DOHH2 (cell line): ENCODE results near the gene PDHX.
A peak's percentile ranks its signal among the peaks of the same experiment; 100 is the strongest.

Experiments
- H3F3A ChIP-seq: fragments of 200-600 bp; sonication (generic), shearing (Covaris generic); 2 replicates; pipeline ENCODE4 v1.6.0; 2016; ENCODE audit warnings: antibody characterized with exemption, mild to moderate bottlenecking; ENCODE audit not compliant: control insufficient read depth, insufficient read depth
- H3K27ac ChIP-seq: fragments of 200-600 bp; sonication (generic); 2 replicates; pipeline ENCODE4 v1.5.1; 2014; ENCODE audit warnings: low read depth, mild to moderate bottlenecking, low read length, moderate library complexity
- H3K27me3 ChIP-seq: fragments of 200-600 bp; sonication (generic); 2 replicates; pipeline ENCODE4 v1.6.1; 2014; ENCODE audit warnings: mild to moderate bottlenecking, low read length, mixed read lengths; ENCODE audit not compliant: control insufficient read depth
- H3K36me3 ChIP-seq: fragments of 200-600 bp; sonication (generic); 2 replicates; pipeline ENCODE4 v1.6.1; 2014; ENCODE audit warnings: mild to moderate bottlenecking, low read length, moderate library complexity, mixed read lengths; ENCODE audit not compliant: control insufficient read depth
- H3K4me1 ChIP-seq: fragments of 200-600 bp; sonication (generic); 2 replicates; pipeline ENCODE4 v1.6.1; 2014; ENCODE audit warnings: mild to moderate bottlenecking, low read length, mixed read lengths; ENCODE audit not compliant: control insufficient read depth
- H3K4me2 ChIP-seq: fragments of 200-600 bp; sonication (generic); 2 replicates; pipeline ENCODE4 v1.6.0; 2014; ENCODE audit warnings: mild to moderate bottlenecking, low read length, moderate library complexity
- H3K4me3 ChIP-seq: fragments of 200-600 bp; sonication (generic); 2 replicates; pipeline ENCODE4 v1.5.1; 2014; ENCODE audit warnings: mild to moderate bottlenecking, low read length, mixed read lengths
- H3K79me2 ChIP-seq: fragments of 200-600 bp; sonication (generic); 2 replicates; pipeline ENCODE4 v1.6.1; 2014; ENCODE audit warnings: mild to moderate bottlenecking, low read length, mixed read lengths; ENCODE audit not compliant: control insufficient read depth
- H3K9me2 ChIP-seq: fragments of 200-600 bp; sonication (generic); replicated peaks from 2 replicates; pipeline ENCODE4 v1.6.1; 2014; ENCODE audit warnings: mild to moderate bottlenecking, low read length, mixed read lengths; ENCODE audit not compliant: control insufficient read depth
- H3K9me3 ChIP-seq: fragments of 200-600 bp; sonication (generic); 2 replicates; pipeline ENCODE4 v1.6.1; 2014; ENCODE audit warnings: antibody characterized with exemption, low read length, mixed read lengths; ENCODE audit not compliant: control insufficient read depth, insufficient read depth
- H4K20me1 ChIP-seq: fragments of 200-600 bp; sonication (generic); 2 replicates; pipeline ENCODE4 v1.6.0; 2014; ENCODE audit warnings: low read depth, mild to moderate bottlenecking, antibody characterized with exemption, low read length, moderate library complexity; ENCODE audit not compliant: control insufficient read depth, insufficient read depth
- EZH2phosphoT487 ChIP-seq: fragments of 200-600 bp; sonication (generic); IDR thresholded peaks from 2 replicates; pipeline ENCODE4 v1.6.1; 2017; ENCODE audit warnings: borderline replicate concordance, mild to moderate bottlenecking, antibody characterized with exemption, low read length, moderate library complexity, mixed read lengths
- TF ChIP-seq, protein P1 (sequence below): fragments of 200-600 bp; sonication (generic); IDR thresholded peaks from one replicate; pipeline ENCODE4 v1.5.1; 2014; ENCODE audit warnings: antibody characterized with exemption, mild to moderate bottlenecking, low read depth, low read length; ENCODE audit not compliant: poor library complexity, severe bottlenecking

Gene PDHX

GRCh38 chr11:35042913-35043312 lies 126.5 kb downstream of the PDHX start:
- no peak overlapping the region for H3K27ac ChIP-seq
- H3K4me3 ChIP-seq = no peak overlapping the region
- H3K4me1 ChIP-seq = peaks cover 36% of the 10 kb centered on the region
- H3K27me3 ChIP-seq = peaks cover 11% of the 10 kb centered on the region
- no peaks in the 10 kb centered on the region for H3K36me3 ChIP-seq
- H3K9me3 ChIP-seq = peaks cover 6% of the 10 kb centered on the region; the same call in 1 of the 2 replicates
- H4K20me1 ChIP-seq = no peaks in the 10 kb centered on the region
- no peaks in the 10 kb centered on the region for H3K9me2 ChIP-seq
- TF ChIP-seq, protein P1, sequence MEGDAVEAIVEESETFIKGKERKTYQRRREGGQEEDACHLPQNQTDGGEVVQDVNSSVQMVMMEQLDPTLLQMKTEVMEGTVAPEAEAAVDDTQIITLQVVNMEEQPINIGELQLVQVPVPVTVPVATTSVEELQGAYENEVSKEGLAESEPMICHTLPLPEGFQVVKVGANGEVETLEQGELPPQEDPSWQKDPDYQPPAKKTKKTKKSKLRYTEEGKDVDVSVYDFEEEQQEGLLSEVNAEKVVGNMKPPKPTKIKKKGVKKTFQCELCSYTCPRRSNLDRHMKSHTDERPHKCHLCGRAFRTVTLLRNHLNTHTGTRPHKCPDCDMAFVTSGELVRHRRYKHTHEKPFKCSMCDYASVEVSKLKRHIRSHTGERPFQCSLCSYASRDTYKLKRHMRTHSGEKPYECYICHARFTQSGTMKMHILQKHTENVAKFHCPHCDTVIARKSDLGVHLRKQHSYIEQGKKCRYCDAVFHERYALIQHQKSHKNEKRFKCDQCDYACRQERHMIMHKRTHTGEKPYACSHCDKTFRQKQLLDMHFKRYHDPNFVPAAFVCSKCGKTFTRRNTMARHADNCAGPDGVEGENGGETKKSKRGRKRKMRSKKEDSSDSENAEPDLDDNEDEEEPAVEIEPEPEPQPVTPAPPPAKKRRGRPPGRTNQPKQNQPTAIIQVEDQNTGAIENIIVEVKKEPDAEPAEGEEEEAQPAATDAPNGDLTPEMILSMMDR = no peak
- no peak for TF ChIP-seq EZH2phosphoT487
- no peak overlapping the region for H3K4me2 ChIP-seq
- no peaks in the 10 kb centered on the region for H3K79me2 ChIP-seq
- H3F3A ChIP-seq = no peaks in the 10 kb centered on the region

- no peaks in the 10 kb centered on the region for H3F3A ChIP-seq
- H3K27ac ChIP-seq = no peak overlapping the region
- H3K4me2 ChIP-seq = no peak overlapping the region
- TF ChIP-seq, protein P1 = no peak
- TF ChIP-seq EZH2phosphoT487 = no peak
- peaks cover 9% of the 10 kb centered on the region; the same call in 1 of the 2 replicates for H3K9me3 ChIP-seq
- peaks cover 36% of the 10 kb centered on the region for H3K4me1 ChIP-seq
- H3K79me2 ChIP-seq = no peaks in the 10 kb centered on the region
- no peaks in the 10 kb centered on the region for H4K20me1 ChIP-seq
- no peaks in the 10 kb centered on the region for H3K9me2 ChIP-seq
- H3K27me3 ChIP-seq = peaks cover 9% of the 10 kb centered on the region
- no peak overlapping the region for H3K4me3 ChIP-seq
- H3K36me3 ChIP-seq = no peaks in the 10 kb centered on the region
Measured at GRCh38 chr11:35043936-35044335, 127.5 kb downstream of the PDHX start.

DNA sequence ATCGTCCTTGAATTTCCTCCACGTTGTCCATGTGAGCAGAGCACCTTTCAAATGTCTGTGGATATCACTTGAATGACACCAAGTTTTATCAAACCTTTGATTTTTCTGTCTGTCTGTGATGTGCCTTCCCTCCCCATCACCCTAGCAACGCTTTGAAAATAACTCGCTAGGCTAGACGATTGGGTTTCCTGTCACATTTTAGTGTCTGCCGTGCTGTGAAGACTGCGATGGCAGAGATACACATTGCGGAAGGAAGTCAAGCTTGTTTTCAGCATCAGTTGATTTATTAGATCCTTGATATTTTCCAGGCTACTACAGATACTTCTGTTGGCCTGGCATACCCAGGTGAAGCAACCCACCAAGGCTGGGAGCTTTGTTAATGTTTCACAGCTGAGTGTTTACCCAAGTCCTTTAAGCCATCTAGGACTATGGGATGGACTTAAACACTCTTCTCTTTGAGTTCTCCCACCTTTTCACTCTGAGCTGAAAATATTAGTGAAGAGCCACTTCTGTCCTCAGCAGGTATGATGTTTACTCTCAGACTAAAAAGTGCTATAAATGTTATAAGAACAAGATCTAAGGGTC lies 128.9 kb downstream of the PDHX start:
- Histone ChIP-seq H3F3A (no peaks in the 10 kb centered on the region), H3K9me3 (peaks cover 13% of the 10 kb centered on the region; the same call in 1 of the 2 replicates), H3K4me2 (peak overlapping the region; percentile 53), H3K27ac (no peak overlapping the region), H4K20me1 (no peaks in the 10 kb centered on the region), H3K27me3 (peaks cover 5% of the 10 kb centered on the region; the same call in 1 of the 2 replicates), H3K9me2 (no peaks in the 10 kb centered on the region), H3K4me1 (peaks cover 33% of the 10 kb centered on the region), H3K36me3 (no peaks in the 10 kb centered on the region), H3K79me2 (no peaks in the 10 kb centered on the region), H3K4me3 (peak overlapping the region; percentile 44)
- TF ChIP-seq EZH2phosphoT487 = no peak
- TF ChIP-seq, protein P1 = no peak
